Cardiac septum (tissue), 1 donor: Measurements from ENCODE around the gene RNF40. TPM values are rescaled to one million over a fixed set of nuclear protein-coding genes. Genes with fewer than 3 reads are reported as not detected.
A peak's percentile ranks its signal among the peaks of the same experiment; 100 is the strongest.

Experiments
- DNase-seq: peaks from one replicate; pipeline ENCODE4 v3.0.0-alpha.2; 2020; ENCODE audit warnings: low spot score
- intact Hi-C: fragments of 100-400 bp; cut with DNase I; formaldehyde crosslinking; loops from one replicate; pipeline ENCODE4 v1.14.0; 2022
- long read RNA-seq: library from polyadenylated mRNA; unstranded; transcript quantifications from one replicate; pipeline ENCODE4 v2.0.0, GENCODE V29; 2021
- total RNA-seq: library from RNA; stranded (reverse); fragmentation: NEBNext Ultra II Directional; extraction: Animal tissue kit (Norgen Biotek cat#: 25700); gene quantifications from one replicate; pipeline ENCODE4 v1.2.1, GENCODE V29; 2021
- donor health status: DM: no; HTN: no; CAD: no.

The RNF40 gene
- 47.9 TPM for total RNA-seq
- long read RNA-seq, full-length matches to known transcripts, result 6 of 36 reads
- long read RNA-seq, partial matches to known transcripts, result 17 of 36 reads
- long read RNA-seq, other reads (novel, unspliced or antisense), result 13 of 36 reads

DNA sequence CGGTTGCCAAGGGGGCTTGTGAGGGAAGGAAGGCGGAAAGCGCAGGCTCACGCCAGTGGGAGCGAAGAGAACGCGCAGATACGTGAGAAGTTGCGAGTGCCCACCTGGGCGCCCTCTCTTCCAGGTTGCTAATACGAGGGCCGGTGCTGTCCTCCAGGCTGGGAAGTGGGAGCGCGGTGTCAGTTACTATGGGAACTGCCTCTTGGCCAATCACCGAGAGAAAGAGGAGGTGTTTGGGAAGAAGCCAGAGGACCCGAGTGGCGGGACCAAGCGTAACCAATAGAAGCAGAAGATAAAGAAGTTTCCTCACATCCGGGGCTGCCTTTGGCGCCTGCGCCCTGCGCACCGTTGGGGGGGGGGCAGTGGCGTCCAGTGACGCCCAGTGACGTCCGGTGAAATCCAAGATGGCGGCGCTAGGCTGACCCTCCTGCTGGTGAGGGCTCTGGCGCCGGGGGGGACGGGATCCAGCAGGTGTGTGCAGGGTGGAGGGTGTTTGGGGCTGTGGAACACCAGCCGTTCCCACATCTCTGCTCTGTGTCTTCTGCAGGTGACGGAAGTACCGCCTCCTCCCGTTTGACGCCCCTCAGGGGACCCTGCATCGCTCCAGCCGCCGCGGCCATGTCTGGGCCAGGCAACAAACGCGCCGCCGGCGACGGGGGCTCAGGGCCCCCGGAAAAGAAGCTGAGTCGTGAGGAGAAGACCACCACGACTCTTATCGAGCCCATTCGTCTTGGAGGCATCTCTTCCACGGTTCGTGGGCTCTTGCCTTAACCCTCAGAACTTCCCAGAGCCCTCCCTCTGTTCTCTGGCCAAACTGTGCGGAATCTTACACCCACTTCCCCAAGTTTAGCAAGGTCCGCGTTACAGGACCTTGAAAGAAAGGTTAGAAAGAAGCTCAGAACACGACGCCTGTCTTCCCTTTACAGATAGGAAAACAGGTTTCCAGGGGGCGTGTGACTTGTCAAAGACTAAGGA is at the start of gene RNF40, which contains the start of gene CFAP119:
Gene RNF40, plus strand, starts transcription at position 395 of the 975 bp plus-strand sequence. Its CDS starts 224 bp downstream, at position 619.
Gene CFAP119, minus strand, starts transcription at position 135 of the 975 bp plus-strand sequence. CDS start 314 bp downstream, outside the sequence.
- peak; percentile 98 for DNase-seq
- intact Hi-C loops, result loop anchor here (1.0 to 5.0 kb wide), 2 partner anchors 140 to 166 kb away; no protein-coding TSS in a partner anchor

DNA sequence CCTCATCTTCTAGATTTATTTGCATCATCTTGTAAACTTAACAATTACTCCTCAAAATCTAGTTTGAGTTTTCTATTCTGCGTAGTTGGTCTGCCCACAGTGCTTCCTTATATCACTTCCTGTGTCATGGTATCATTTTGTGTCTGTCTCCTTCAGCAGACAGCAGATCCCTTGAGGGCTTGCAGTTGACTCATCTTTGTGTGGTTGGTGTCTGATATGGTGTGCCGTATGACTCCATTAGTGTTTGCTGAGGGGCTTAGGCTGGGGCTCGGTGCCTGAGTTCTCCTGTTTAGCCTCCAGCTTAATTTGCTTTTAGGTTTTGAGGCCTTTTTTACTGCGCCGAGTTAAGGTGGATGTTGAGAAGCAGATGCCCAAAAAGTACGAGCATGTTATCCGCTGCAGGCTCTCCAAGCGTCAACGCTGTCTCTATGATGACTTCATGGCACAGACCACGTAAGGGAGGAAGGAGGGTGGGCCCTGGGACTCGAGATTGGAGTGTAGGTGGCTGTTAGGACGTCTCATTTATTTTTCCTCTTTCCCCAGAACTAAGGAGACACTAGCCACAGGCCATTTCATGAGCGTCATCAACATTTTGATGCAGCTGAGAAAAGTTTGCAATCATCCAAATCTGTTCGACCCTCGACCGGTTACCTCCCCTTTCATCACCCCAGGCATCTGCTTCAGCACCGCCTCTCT is 46.2 kb upstream of the RNF40 start:
- intact Hi-C loops, result no loop called here
- DNase-seq, result no peak

DNA sequence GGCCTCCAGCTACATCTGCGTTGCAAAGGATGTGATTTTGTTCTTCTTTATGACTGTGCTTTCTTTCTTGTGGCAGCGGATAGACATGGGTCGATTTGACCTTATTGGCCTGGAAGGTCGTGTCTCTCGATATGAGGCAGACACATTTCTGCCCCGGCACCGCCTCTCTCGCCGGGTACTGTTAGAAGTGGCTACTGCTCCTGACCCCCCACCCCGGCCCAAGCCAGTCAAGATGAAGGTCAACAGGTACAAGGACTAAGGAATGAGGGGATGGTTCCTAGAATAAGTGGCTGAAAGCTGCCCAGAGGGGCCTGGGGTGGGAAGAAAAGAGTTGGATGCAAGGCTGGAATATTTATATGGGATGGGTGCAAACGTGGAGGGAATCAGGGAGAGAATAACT is 42.0 kb upstream of the RNF40 start:
- DNase-seq, result no peak
- intact Hi-C loops, result no loop called here

GRCh38 chr16:30720694-30721093 is 41.4 kb upstream of the RNF40 start:
- intact Hi-C loops, result no loop called here
- no peak for DNase-seq

- DNase-seq, result no peak
- intact Hi-C loops, result no loop called here
These were observed 41.0 kb upstream of the RNF40 start for GRCh38 chr16:30721167-30721566.

DNA sequence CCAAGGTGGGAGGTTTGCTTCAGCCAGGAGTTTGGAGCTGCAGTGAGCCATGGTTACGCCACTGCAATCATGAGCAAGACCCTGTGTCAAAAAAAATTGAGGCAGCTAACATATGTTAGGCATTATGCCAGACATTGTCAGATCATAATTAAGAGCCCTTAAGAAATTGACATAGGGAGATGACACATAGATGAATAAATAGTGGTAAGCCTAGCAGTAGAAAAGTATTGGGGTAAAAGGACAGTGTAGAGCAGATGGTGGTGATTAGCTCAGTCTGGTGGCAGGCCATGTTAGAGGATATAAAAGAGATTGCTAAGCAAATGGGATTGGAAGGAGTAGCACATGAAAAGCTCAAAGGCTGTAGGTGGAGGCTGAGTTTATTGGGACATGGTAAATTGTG is 40.5 kb upstream of the RNF40 start:
- DNase-seq, result no peak
- intact Hi-C loops, result no loop called here

- intact Hi-C loops, result no loop called here
- peak; percentile 49 for DNase-seq
These were observed 39.7 kb upstream of the RNF40 start for GRCh38 chr16:30722443-30722842.

DNA sequence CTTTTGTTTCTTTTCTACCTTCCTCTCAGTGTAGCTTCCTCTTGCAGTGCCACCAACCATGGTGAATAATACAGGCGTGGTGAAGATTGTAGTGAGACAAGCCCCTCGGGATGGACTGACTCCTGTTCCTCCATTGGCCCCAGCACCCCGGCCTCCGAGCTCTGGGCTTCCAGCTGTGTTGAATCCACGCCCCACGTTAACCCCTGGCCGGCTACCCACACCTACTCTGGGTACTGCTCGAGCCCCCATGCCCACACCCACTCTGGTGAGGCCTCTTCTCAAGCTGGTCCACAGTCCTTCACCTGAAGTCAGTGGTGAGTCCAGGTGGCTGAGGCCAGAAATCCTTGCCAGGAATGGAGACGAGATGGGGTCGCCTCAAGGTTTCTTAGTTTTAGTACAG is 39.2 kb upstream of the RNF40 start:
- peak; percentile 39 for DNase-seq
- intact Hi-C loops, result no loop called here

- DNase-seq, result peak; percentile 46
- intact Hi-C loops, result no loop called here
These were observed 38.3 kb upstream of the RNF40 start for GRCh38 chr16:30723725-30724355.

DNA sequence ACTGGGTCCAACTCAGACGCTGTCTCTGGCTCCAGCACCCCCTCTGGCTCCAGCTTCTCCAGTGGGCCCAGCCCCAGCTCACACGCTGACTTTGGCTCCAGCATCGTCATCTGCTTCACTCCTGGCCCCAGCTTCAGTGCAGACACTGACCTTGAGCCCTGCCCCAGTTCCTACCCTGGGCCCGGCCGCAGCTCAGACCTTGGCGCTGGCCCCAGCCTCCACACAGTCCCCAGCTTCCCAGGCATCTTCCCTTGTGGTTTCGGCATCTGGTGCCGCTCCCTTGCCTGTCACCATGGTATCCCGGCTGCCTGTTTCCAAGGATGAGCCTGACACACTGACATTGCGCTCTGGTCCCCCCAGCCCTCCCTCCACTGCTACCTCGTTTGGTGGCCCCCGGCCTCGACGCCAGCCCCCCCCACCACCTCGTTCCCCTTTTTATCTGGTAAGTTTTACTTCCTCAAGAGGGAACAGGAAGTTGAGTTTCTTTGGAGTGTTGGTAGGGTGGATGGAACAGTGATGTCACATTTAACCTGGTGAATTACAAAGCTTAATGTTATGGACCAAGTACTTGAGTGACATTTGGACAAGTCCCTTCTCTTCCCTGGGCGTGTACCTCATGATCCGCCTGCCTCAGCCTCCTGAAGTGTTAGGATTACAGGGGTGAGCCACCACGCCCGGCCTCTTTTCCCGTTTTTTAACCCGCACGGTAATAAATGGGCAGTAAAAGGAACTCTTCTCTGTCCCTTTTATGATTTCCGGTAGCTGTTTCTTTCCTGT is 37.3 kb upstream of the RNF40 start:
- intact Hi-C loops, result no loop called here
- DNase-seq, result peak; percentile 80

- intact Hi-C loops, result no loop called here
- DNase-seq, result peak; percentile 62
These were observed 36.7 kb upstream of the RNF40 start for GRCh38 chr16:30725418-30725792.

GRCh38 chr16:30728321-30728720 is 33.8 kb upstream of the RNF40 start:
- intact Hi-C loops, result no loop called here
- DNase-seq, result no peak

- no peak for DNase-seq
- intact Hi-C loops, result no loop called here
These were observed 33.0 kb upstream of the RNF40 start for GRCh38 chr16:30728899-30729672.

GRCh38 chr16:30731411-30731810 is 30.7 kb upstream of the RNF40 start:
- intact Hi-C loops, result no loop called here
- DNase-seq, result no peak

DNA sequence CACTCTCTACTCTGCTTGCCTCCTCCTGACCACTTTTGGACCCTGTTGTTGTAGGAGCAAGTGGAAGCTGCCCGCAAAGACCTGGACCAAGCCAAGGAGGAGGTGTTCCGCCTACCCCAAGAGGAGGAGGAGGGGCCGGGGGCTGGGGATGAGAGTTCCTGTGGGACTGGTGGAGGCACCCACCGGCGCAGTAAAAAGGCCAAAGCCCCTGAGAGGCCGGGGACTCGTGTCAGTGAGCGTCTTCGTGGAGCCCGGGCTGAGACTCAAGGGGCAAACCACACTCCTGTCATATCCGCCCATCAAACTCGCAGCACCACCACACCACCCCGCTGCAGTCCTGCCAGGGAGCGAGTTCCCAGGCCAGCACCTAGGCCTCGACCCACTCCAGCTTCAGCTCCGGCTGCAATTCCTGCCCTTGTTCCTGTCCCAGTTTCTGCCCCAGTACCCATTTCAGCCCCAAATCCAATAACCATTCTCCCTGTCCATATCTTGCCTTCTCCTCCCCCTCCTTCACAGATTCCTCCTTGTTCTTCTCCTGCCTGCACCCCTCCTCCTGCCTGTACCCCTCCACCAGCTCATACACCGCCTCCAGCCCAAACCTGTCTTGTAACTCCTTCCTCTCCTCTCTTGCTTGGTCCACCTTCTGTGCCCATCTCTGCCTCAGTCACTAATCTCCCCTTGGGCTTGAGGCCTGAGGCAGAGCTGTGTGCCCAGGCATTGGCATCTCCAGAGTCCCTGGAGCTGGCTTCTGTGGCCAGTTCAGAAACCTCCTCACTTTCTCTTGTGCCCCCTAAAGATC is 24.9 kb upstream of the RNF40 start:
- intact Hi-C loops, result no loop called here
- peak; percentile 53 for DNase-seq

- intact Hi-C loops, result no loop called here
These were observed 24.1 kb upstream of the RNF40 start for GRCh38 chr16:30737794-30738648.

More at GRCh38 chr16:30737794-30738648, 24.1 kb upstream of the RNF40 start:
- DNase-seq, result peak; percentile 62
